PC-3 (cell line): ENCODE measurements around the gene TP53INP2.

Experiments used
- CTCF ChIP-seq: fragments of 300-600 bp; sonication (generic); conservative IDR thresholded peaks from 2 replicates; pipeline ENCODE4 v1.5.1; 2017; ENCODE audit warnings: antibody characterized with exemption, low read depth, mild to moderate bottlenecking, low read length
- EZH2 ChIP-seq: fragments of 300-600 bp; sonication (generic); IDR thresholded peaks from one replicate; pipeline ENCODE4 v1.6.1; 2017; ENCODE audit warnings: antibody characterized with exemption, mild to moderate bottlenecking, low read length; ENCODE audit not compliant: unreplicated experiment
- EZH2phosphoT487 ChIP-seq: fragments of 300-600 bp; sonication (generic); IDR thresholded peaks from 2 replicates; pipeline ENCODE4 v1.6.1; 2018; ENCODE audit warnings: mild to moderate bottlenecking, antibody characterized with exemption, low read length, borderline replicate concordance

DNA sequence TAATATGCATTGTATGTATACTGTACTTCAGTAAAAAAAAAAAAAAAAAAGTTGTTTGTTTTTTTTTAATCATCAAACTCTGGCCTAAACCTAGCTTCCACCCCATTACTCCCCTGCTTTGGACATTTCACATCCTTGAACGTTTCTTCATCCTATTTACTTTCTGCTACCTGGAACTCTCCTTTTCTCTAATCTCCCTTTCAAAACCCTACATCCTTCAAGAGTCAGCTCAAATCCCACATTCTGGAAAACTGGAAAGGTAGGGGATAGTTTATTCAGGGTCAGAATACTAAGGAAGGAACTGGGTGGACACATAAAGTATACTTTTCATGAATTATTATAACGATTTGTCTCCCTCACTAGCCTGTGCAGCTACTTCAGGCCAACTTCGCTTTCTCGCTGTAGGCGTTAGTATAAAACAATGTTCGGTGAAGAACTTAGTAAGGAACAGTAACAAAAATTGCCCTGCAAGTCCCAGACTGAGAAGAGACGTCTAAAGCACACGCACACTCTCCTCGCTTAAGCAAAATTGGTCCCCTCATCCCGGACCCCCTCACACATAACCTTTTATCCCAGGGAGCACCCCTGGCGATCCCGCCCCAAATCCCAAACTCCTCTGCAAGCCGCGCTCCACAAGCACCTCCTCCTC is 28.0 kb upstream of the TP53INP2 start:
- TF ChIP-seq CTCF (no peak), EZH2 (no peak), EZH2phosphoT487 (no peak)
